T-helper 1 cell treated with Interleukin-12 subunit alpha and Interleukin-12 subunit beta and Interleukin-4 antibody, amounts not matched to agents 30 ng/mL and 1 ng/mL, for 36 hours (primary cell): ENCODE results near the gene ZFR2. TPM values are rescaled to one million over a fixed set of nuclear protein-coding genes. Genes with fewer than 3 reads are reported as not detected.
"Not testable (repeated sequence)": the region's sequence is repeated elsewhere in the genome, so short reads cannot be mapped to it uniquely, and the experiment has no call there.

Experiments
- intact Hi-C: fragments of 100-400 bp; cut with micrococcal nuclease; formaldehyde crosslinking; loops from one replicate; pipeline ENCODE4 v1.15.1; 2024
- total RNA-seq: library from RNA; stranded (reverse); gene quantifications from 2 replicates; pipeline ENCODE4 v1.2.3, GENCODE V29; 2022

ZFR2 gene
- total RNA-seq, 1 donor from 2014 or later, result 0.25 TPM

GRCh38 chr19:3874695-3875094, 5.9 kb upstream of the ZFR2 start:
- intact Hi-C loops, result not testable (repeated sequence)

GRCh38 chr19:3873151-3873550, 4.3 kb upstream of the ZFR2 start:
- intact Hi-C loops, result no loop called here

GRCh38 chr19:3867971-3868769, 668 bp downstream of the ZFR2 start:
- intact Hi-C loops, result no loop called here

GRCh38 chr19:3866910-3867638, 1.8 kb downstream of the ZFR2 start:
- intact Hi-C loops, result no loop called here

GRCh38 chr19:3863648-3864047, 5.2 kb downstream of the ZFR2 start:
- intact Hi-C loops, result no loop called here

- intact Hi-C loops, result no loop called here
Measured at GRCh38 chr19:3862826-3863500, 5.9 kb downstream of the ZFR2 start.

GRCh38 chr19:3860499-3860898, 8.3 kb downstream of the ZFR2 start:
- intact Hi-C loops, result no loop called here

- intact Hi-C loops, result no loop called here
Measured at GRCh38 chr19:3857449-3858003, 11.3 kb downstream of the ZFR2 start.

GRCh38 chr19:3855320-3855719, 13.5 kb downstream of the ZFR2 start:
- intact Hi-C loops, result no loop called here

- intact Hi-C loops, result no loop called here
Measured at GRCh38 chr19:3852614-3853254, 16.1 kb downstream of the ZFR2 start.

- intact Hi-C loops, result no loop called here
Measured at GRCh38 chr19:3852177-3852511, 16.7 kb downstream of the ZFR2 start.

GRCh38 chr19:3851254-3852176, 17.3 kb downstream of the ZFR2 start:
- intact Hi-C loops, result no loop called here

- intact Hi-C loops, result no loop called here
Measured at GRCh38 chr19:3850320-3850972, 18.4 kb downstream of the ZFR2 start.

- intact Hi-C loops, result no loop called here
Measured at GRCh38 chr19:3849787-3850186, 19.1 kb downstream of the ZFR2 start.

- intact Hi-C loops, result no loop called here
Measured at GRCh38 chr19:3849092-3849491, 19.7 kb downstream of the ZFR2 start.

GRCh38 chr19:3844596-3844995, 24.2 kb downstream of the ZFR2 start:
- intact Hi-C loops, result no loop called here

- intact Hi-C loops, result no loop called here
Measured at GRCh38 chr19:3842948-3843347, 25.9 kb downstream of the ZFR2 start.

- intact Hi-C loops, result no loop called here
Measured at GRCh38 chr19:3840804-3841203, 28.0 kb downstream of the ZFR2 start.

- intact Hi-C loops, result no loop called here
Measured at GRCh38 chr19:3839941-3840340, 28.9 kb downstream of the ZFR2 start.

- intact Hi-C loops, result no loop called here
Measured at GRCh38 chr19:3838661-3839060, 30.2 kb downstream of the ZFR2 start.
